DOHH2 (cell line): ENCODE measurements around the gene SFXN5.

Experiments used
- H3F3A ChIP-seq: fragments of 200-600 bp; sonication (generic), shearing (Covaris generic); 2 replicates; pipeline ENCODE4 v1.6.0; 2016; ENCODE audit warnings: antibody characterized with exemption, mild to moderate bottlenecking; ENCODE audit not compliant: control insufficient read depth, insufficient read depth
- H3K27ac ChIP-seq: fragments of 200-600 bp; sonication (generic); 2 replicates; pipeline ENCODE4 v1.5.1; 2014; ENCODE audit warnings: low read depth, mild to moderate bottlenecking, low read length, moderate library complexity
- H3K27me3 ChIP-seq: fragments of 200-600 bp; sonication (generic); 2 replicates; pipeline ENCODE4 v1.6.1; 2014; ENCODE audit warnings: mild to moderate bottlenecking, low read length, mixed read lengths; ENCODE audit not compliant: control insufficient read depth
- H3K36me3 ChIP-seq: fragments of 200-600 bp; sonication (generic); 2 replicates; pipeline ENCODE4 v1.6.1; 2014; ENCODE audit warnings: mild to moderate bottlenecking, low read length, moderate library complexity, mixed read lengths; ENCODE audit not compliant: control insufficient read depth
- H3K4me1 ChIP-seq: fragments of 200-600 bp; sonication (generic); 2 replicates; pipeline ENCODE4 v1.6.1; 2014; ENCODE audit warnings: mild to moderate bottlenecking, low read length, mixed read lengths; ENCODE audit not compliant: control insufficient read depth
- H3K4me2 ChIP-seq: fragments of 200-600 bp; sonication (generic); 2 replicates; pipeline ENCODE4 v1.6.0; 2014; ENCODE audit warnings: mild to moderate bottlenecking, low read length, moderate library complexity
- H3K4me3 ChIP-seq: fragments of 200-600 bp; sonication (generic); 2 replicates; pipeline ENCODE4 v1.5.1; 2014; ENCODE audit warnings: mild to moderate bottlenecking, low read length, mixed read lengths
- H3K79me2 ChIP-seq: fragments of 200-600 bp; sonication (generic); 2 replicates; pipeline ENCODE4 v1.6.1; 2014; ENCODE audit warnings: mild to moderate bottlenecking, low read length, mixed read lengths; ENCODE audit not compliant: control insufficient read depth
- H3K9me2 ChIP-seq: fragments of 200-600 bp; sonication (generic); replicated peaks from 2 replicates; pipeline ENCODE4 v1.6.1; 2014; ENCODE audit warnings: mild to moderate bottlenecking, low read length, mixed read lengths; ENCODE audit not compliant: control insufficient read depth
- H3K9me3 ChIP-seq: fragments of 200-600 bp; sonication (generic); 2 replicates; pipeline ENCODE4 v1.6.1; 2014; ENCODE audit warnings: antibody characterized with exemption, low read length, mixed read lengths; ENCODE audit not compliant: control insufficient read depth, insufficient read depth
- H4K20me1 ChIP-seq: fragments of 200-600 bp; sonication (generic); 2 replicates; pipeline ENCODE4 v1.6.0; 2014; ENCODE audit warnings: low read depth, mild to moderate bottlenecking, antibody characterized with exemption, low read length, moderate library complexity; ENCODE audit not compliant: control insufficient read depth, insufficient read depth
- EZH2phosphoT487 ChIP-seq: fragments of 200-600 bp; sonication (generic); IDR thresholded peaks from 2 replicates; pipeline ENCODE4 v1.6.1; 2017; ENCODE audit warnings: borderline replicate concordance, mild to moderate bottlenecking, antibody characterized with exemption, low read length, moderate library complexity, mixed read lengths
- TF ChIP-seq, protein P1 (sequence below): fragments of 200-600 bp; sonication (generic); IDR thresholded peaks from one replicate; pipeline ENCODE4 v1.5.1; 2014; ENCODE audit warnings: antibody characterized with exemption, mild to moderate bottlenecking, low read depth, low read length; ENCODE audit not compliant: poor library complexity, severe bottlenecking

Gene SFXN5

GRCh38 chr2:72959554-72959953 lies 112.0 kb downstream of the SFXN5 start:
- Histone ChIP-seq H3K27me3 (no peaks in the 10 kb centered on the region), H3K36me3 (no peaks in the 10 kb centered on the region), H3K27ac (no peak overlapping the region), H3K4me1 (no peaks in the 10 kb centered on the region), H3K79me2 (no peaks in the 10 kb centered on the region), H3K4me3 (no peak overlapping the region), H3K9me3 (no peaks in the 10 kb centered on the region), H4K20me1 (no peaks in the 10 kb centered on the region), H3K4me2 (no peak overlapping the region), H3K9me2 (no peaks in the 10 kb centered on the region), H3F3A (no peaks in the 10 kb centered on the region)
- TF ChIP-seq, protein P1, sequence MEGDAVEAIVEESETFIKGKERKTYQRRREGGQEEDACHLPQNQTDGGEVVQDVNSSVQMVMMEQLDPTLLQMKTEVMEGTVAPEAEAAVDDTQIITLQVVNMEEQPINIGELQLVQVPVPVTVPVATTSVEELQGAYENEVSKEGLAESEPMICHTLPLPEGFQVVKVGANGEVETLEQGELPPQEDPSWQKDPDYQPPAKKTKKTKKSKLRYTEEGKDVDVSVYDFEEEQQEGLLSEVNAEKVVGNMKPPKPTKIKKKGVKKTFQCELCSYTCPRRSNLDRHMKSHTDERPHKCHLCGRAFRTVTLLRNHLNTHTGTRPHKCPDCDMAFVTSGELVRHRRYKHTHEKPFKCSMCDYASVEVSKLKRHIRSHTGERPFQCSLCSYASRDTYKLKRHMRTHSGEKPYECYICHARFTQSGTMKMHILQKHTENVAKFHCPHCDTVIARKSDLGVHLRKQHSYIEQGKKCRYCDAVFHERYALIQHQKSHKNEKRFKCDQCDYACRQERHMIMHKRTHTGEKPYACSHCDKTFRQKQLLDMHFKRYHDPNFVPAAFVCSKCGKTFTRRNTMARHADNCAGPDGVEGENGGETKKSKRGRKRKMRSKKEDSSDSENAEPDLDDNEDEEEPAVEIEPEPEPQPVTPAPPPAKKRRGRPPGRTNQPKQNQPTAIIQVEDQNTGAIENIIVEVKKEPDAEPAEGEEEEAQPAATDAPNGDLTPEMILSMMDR: no peak
- no peak for TF ChIP-seq EZH2phosphoT487

- Histone ChIP-seq H3K27ac (no peak overlapping the region), H3K27me3 (no peaks in the 10 kb centered on the region), H3K4me2 (no peak overlapping the region), H3K36me3 (no peaks in the 10 kb centered on the region), H3K79me2 (no peaks in the 10 kb centered on the region), H3K4me3 (no peak overlapping the region), H4K20me1 (no peaks in the 10 kb centered on the region), H3F3A (no peaks in the 10 kb centered on the region), H3K4me1 (no peaks in the 10 kb centered on the region), H3K9me2 (no peaks in the 10 kb centered on the region), H3K9me3 (no peaks in the 10 kb centered on the region)
- TF ChIP-seq, protein P1: no peak
- TF ChIP-seq EZH2phosphoT487: no peak
Observed at GRCh38 chr2:72958542-72959385, 112.7 kb downstream of the SFXN5 start.

DNA sequence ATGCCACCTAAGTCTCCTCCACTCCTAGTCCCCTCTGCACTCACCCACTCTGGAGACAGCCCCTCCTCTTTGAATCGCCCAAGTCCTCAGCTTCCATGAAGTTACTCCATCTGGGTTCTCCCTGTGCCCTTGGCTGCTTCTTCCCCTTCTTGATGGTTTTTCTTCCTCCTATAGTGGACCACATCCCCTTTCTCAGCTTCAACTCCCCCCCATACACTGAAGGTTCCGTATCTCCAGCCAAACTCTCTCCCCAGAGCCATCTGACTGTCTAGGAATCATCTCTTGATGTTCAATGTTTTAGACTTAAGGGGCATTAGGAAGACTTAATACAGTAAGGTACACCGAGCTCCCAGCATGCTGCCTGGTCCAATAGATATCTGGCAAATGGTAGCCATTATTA lies 114.6 kb downstream of the SFXN5 start:
- H3K79me2 ChIP-seq: no peaks in the 10 kb centered on the region
- no peaks in the 10 kb centered on the region for H3K9me3 ChIP-seq
- no peak overlapping the region for H3K4me2 ChIP-seq
- no peaks in the 10 kb centered on the region for H4K20me1 ChIP-seq
- TF ChIP-seq, protein P1: no peak
- TF ChIP-seq EZH2phosphoT487: no peak
- H3K4me1 ChIP-seq: no peaks in the 10 kb centered on the region
- H3K9me2 ChIP-seq: no peaks in the 10 kb centered on the region
- H3K36me3 ChIP-seq: no peaks in the 10 kb centered on the region
- H3K27ac ChIP-seq: no peak overlapping the region
- no peak overlapping the region for H3K4me3 ChIP-seq
- H3K27me3 ChIP-seq: no peaks in the 10 kb centered on the region
- no peaks in the 10 kb centered on the region for H3F3A ChIP-seq
